GM23338 (cell line): ENCODE data around the gene IL13RA2.

ENCODE experiments used
- CREB1 ChIP-seq: fragments of 250-450 bp; sonication (Bioruptor Pico); IDR thresholded peaks from 2 replicates; pipeline ENCODE4 v1.5.0; 2020; ENCODE audit warnings: low read depth, mild to moderate bottlenecking, moderate library complexity
- CTCF ChIP-seq, 2 experiments: fragments of 200-600 bp in 1 of 2; sonication (generic) in 1 of 2; conservative IDR thresholded peaks; 2 replicates each; pipeline versions ENCODE4 v1.5.1 to v1.6.1; 2016 to 2017; ENCODE audit warnings: antibody characterized with exemption in 2 of 2, low read depth in 2 of 2, mild to moderate bottlenecking in 2 of 2, moderate library complexity in 1 of 2
- EZH2 ChIP-seq: fragments of 200-600 bp; sonication (generic); IDR thresholded peaks from one replicate; pipeline ENCODE4 v1.8.0; 2017; ENCODE audit warnings: antibody characterized with exemption, mild to moderate bottlenecking, low read depth; ENCODE audit not compliant: unreplicated experiment
- EZH2phosphoT487 ChIP-seq: fragments of 200-600 bp; sonication (generic); IDR thresholded peaks from one replicate; pipeline ENCODE4 v1.8.1; 2018; ENCODE audit warnings: antibody characterized with exemption; ENCODE audit not compliant: unreplicated experiment
- NANOG ChIP-seq: IDR thresholded peaks from 2 replicates; pipeline ENCODE4 v1.6.1; 2016; ENCODE audit warnings: antibody characterized with exemption, borderline replicate concordance
- POLR2AphosphoS5 ChIP-seq: IDR thresholded peaks from 2 replicates; pipeline ENCODE4 v1.6.1; 2016; ENCODE audit warnings: antibody characterized with exemption, low read depth

DNA sequence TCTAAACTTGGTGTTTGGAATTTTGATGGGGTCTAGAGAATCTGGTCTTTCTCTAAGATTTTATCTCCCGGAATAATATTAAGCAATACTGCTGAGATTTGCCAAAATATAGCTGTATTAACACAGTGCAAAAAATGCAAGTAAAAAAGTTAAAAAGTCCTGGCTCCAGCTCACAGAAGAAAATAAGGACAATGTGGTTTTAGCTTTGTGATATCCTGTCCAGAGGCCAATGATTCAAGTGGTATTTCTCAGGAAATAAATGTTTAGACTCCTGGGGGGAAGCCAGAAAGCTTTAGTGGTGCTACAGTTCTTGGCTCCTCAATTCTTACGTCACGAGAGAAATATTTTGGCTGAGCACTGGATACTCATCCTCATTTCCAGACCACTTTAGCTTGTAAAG is 40.9 kb upstream of the IL13RA2 start:
- TF ChIP-seq CTCF (conservative IDR thresholded peaks at IDR 0.05; ENCODE audit: low read depth in 2 of 2): no peak
- no peak for TF ChIP-seq EZH2phosphoT487
- no peak for TF ChIP-seq POLR2AphosphoS5
- no peak for TF ChIP-seq NANOG
- no peak for TF ChIP-seq EZH2
- no peak for TF ChIP-seq CREB1 (CRISPR knock-in tag)
